ENCODE results near the gene ANKRD28. TPM values are rescaled to one million over a fixed set of nuclear protein-coding genes. Genes with fewer than 3 reads are reported as not detected.

The ANKRD28 gene
- total and polyA plus RNA-seq, 2 of the 8 experiments (the other 6 are each of a cell fraction or from before 2014, with no cell fraction given): 39.1 to 61.7 TPM

DNA sequence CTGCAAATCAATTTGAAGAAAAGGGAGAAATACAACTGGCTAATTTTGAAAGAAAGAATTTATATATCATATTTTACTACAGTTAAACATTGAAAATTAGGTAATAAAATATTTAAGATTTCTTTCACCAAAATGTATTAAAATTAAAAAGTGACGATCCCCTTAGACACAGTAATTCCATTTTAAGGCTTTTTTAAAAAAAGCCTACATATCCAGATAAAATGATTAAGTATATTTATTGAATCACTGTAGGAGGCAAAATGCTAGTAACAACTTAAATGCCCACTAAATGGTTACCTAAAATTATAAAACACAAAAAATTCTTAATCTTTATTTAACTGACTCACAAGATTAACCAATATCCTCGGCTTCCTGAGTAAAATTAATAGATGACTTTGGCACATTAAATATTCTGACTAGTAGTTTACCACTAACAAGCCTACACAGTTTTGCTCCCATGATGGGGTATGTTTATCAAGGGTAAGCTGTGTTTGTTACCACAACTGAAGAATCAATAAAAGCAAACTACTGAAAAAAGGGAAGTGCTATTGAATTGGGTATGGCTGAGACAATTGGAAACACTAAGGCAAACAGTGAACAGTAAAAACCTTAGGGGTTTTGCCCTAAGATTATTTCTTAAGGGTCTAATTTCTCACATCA lies 28.4 kb downstream of the ANKRD28 start:
- TF ChIP-seq BACH1 (IDR thresholded peaks at IDR 0.05; ENCODE audit: low read length) (no peak), SIRT6 (IDR thresholded peaks at IDR 0.05; ENCODE audit: low read length) (no peak), NANOG (IDR thresholded peaks at IDR 0.05; ENCODE audit: insufficient read depth, low read depth, low read length, poor library complexity, severe bottlenecking) (no peak)
- FAIRE-seq: no peak
- no peak overlapping the region for H2BK15ac ChIP-seq (ENCODE audit: low read length)

More for the DNA sequence above, 28.4 kb downstream of the ANKRD28 start:
- Histone ChIP-seq H3K27ac (ENCODE audit: low read depth, low read length) (no peak overlapping the region), H3K9me3 (ENCODE audit: insufficient read depth in 2 of 2, low read depth in 1 of 2, low read length in 1 of 2) (no peaks in the 10 kb centered on the region), H2BK12ac (ENCODE audit: low read depth, low read length) (no peak overlapping the region), H3K23ac (ENCODE audit: insufficient read length) (no peak overlapping the region), H2AFZ (ENCODE audit: low read length) (no peak overlapping the region), H3K4me2 (ENCODE audit: insufficient read depth in 1 of 2, low read depth in 2 of 2, low read length in 2 of 2) (no peak overlapping the region), H3K4me3 (ENCODE audit: extremely low read depth in 1 of 4, insufficient read depth in 2 of 4, low read depth in 3 of 4, low read length in 4 of 4) (no peak overlapping the region), H3K4me1 (replicated peaks in 1 of 4; ENCODE audit: control insufficient read depth in 3 of 4, insufficient read depth in 4 of 4, low read length in 3 of 4) (no peaks in the 10 kb centered on the region), H3K14ac (ENCODE audit: insufficient read length) (no peak overlapping the region), H3K18ac (ENCODE audit: extremely low read depth, low read length) (no peak overlapping the region), H3K79me2 (ENCODE audit: control insufficient read depth in 1 of 2, insufficient read depth in 2 of 2, low read length in 2 of 2) (peaks cover 0 to 23% of the 10 kb centered on the region in 2 experiments; a peak in 2 of 4 replicates), H4K91ac (replicated peaks; ENCODE audit: insufficient read length, low read length) (no peak overlapping the region), H3K36me3 (ENCODE audit: control insufficient read depth in 2 of 4, insufficient read depth in 4 of 4, low read length in 3 of 4) (no peaks in the 10 kb centered on the region; a peak in 1 of 8 replicates), H2BK20ac (ENCODE audit: low read length) (no peak overlapping the region), H2BK120ac (replicated peaks; ENCODE audit: low read depth, low read length) (no peak overlapping the region), H4K8ac (ENCODE audit: extremely low read depth, insufficient read depth, low read length) (no peak overlapping the region), H4K5ac (ENCODE audit: insufficient read length, low read depth, low read length) (no peak overlapping the region), H3K27me3 (replicated peaks in 1 of 4; ENCODE audit: control insufficient read depth in 3 of 4, extremely low read depth in 1 of 4, insufficient read depth in 3 of 4, low read length in 3 of 4) (no peaks in the 10 kb centered on the region), H3K56ac (replicated peaks; ENCODE audit: insufficient read length, low read depth, low read length) (no peak overlapping the region), H2BK5ac (ENCODE audit: low read depth, low read length) (no peak overlapping the region), H3K79me1 (ENCODE audit: low read depth, low read length) (no peaks in the 10 kb centered on the region), H3K23me2 (ENCODE audit: low read depth, low read length) (no peaks in the 10 kb centered on the region), H2AK5ac (ENCODE audit: low read depth, low read length) (no peak overlapping the region), H4K20me1 (replicated peaks in 1 of 2; ENCODE audit: control insufficient read depth in 1 of 2, insufficient read depth in 2 of 2, low read length in 2 of 2) (no peaks in the 10 kb centered on the region), H3K9ac (replicated peaks in 1 of 4; ENCODE audit: extremely low read depth in 1 of 4, low read depth in 3 of 4, low read length in 3 of 4) (no peak overlapping the region), H3K4ac (replicated peaks; ENCODE audit: insufficient read length, low read depth, low read length) (no peak overlapping the region)
- ChIA-PET POLR2A (ENCODE audit: partially characterized antibody) (no interaction called here), CTCF (ENCODE audit: partially characterized antibody) (interaction anchor here (0.6 to 1.3 kb wide), 2 partner anchors 16 to 1246 kb away, joined by 3 to 4 read pairs; no protein-coding TSS in a partner anchor)
- WGBS, 2 experiments (ENCODE audit: extremely low coverage in 1 of 2, insufficient coverage in 1 of 2, insufficient read length in 1 of 2, insufficient replicate concordance in 2 of 2, low coverage in 1 of 2, low lambda C conversion rate in 2 of 2, missing lambda C conversion rate in 1 of 2): 93% methylated on average over 2 of the region's 2 CpGs; no CpG with 5 or more reads in 1 of the 2 experiments
- DNase-seq (ENCODE audit: low read depth in 1 of 2, low spot score in 2 of 2): no peak
